Stimulated activated CD8-positive, alpha-beta memory T cell treated with anti-CD3 and anti-CD28 coated beads, Interleukin-12 subunit alpha, Interleukin-12 subunit beta, amount 100 ng/mL, for 1 hour (primary cell): ENCODE measurements around the gene FCRLB.
A peak's percentile ranks its signal among the peaks of the same experiment; 100 is the strongest.
"Not testable (repeated sequence)": the region's sequence is repeated elsewhere in the genome, so short reads cannot be mapped to it uniquely, and the experiment has no call there.

Experiments
- DNase-seq: peaks from one replicate; pipeline ENCODE4 v3.0.0-alpha.2; 2020; ENCODE audit warnings: low read depth

FCRLB gene

GRCh38 chr1:161740921-161741320, 19.6 kb downstream of the FCRLB start:
- no peak for DNase-seq

DNA sequence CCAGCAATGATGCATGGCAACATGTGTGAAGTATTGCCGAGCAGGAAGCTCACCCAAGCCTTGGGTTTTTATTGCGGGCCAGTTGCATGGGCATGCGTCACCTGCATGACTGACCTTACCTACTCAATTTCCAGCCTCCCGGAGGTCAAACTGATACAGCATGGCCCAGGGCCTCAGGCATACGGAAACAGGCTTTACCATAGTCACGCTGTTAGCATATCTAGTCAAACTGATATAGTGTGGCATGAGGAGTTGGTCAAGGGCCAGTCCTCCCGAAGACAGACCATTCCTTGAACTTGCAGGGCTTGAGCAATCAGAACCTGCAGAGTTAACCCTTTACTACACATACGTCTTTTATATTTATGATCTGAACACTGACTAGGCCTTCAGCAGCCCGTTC, 21.9 kb downstream of the FCRLB start:
- no peak for DNase-seq

DNA sequence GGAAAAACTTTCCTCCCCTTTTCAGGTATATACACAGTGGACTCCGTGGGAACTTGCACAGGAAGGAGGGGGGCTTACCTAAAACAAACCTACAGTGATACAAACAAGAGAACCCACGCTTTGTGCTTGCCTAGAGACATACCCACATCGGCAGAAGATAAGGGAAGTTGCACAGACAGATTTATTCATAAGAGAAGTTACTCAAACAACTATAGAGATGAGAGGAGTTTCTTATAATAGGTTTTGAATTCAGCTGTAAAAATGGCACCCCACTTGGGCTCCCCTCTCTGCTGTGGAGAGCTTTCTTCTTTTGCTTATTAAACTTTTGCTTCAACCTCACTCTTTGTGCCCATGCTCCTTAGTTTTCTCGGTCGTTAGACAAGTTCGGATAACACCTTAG, 26.5 kb downstream of the FCRLB start:
- DNase-seq = no peak

DNA sequence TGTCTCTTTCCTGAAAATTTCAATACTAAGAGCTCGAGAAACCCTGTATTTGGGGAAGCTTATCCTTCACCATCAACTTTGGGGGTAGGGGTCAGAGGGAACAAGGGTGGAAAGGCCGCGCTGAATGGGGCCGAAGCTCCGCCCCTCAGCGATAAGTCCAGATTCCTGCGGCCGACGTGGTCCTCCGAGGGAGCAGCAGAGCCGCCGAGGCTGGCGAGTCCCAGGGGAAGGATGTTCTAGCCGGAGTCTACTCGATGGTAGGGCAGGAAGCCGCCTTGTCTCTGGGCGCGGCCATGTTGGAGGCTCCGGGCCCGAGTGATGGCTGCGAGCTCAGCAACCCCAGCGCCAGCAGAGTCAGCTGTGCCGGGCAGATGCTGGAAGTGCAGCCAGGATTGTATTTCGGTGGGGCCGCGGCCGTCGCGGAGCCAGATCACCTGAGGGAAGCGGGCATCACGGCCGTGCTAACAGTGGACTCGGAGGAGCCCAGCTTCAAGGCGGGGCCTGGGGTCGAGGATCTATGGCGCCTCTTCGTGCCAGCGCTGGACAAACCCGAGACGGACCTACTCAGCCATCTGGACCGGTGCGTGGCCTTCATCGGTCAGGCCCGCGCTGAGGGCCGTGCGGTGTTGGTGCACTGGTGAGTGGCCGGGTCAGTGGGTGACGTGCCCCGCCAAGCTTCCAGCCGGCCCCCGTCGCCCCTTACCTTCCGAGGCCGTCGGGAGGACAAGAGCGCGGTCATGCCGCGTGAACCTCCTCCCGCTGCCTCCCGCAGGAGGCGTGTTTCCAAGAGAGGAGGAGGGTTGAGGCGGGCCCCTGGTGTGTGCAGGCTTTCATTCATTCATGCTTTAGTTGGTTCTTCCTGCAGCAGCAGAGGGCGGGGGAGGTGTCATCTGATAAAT, 28.4 kb downstream of the FCRLB start, which contains the start of gene DUSP12:
DUSP12 (plus strand) TSS at position 278 of the 899 bp plus-strand sequence; CDS start at position 294, 16 bp downstream.
- peak; percentile 72 for DNase-seq

DNA sequence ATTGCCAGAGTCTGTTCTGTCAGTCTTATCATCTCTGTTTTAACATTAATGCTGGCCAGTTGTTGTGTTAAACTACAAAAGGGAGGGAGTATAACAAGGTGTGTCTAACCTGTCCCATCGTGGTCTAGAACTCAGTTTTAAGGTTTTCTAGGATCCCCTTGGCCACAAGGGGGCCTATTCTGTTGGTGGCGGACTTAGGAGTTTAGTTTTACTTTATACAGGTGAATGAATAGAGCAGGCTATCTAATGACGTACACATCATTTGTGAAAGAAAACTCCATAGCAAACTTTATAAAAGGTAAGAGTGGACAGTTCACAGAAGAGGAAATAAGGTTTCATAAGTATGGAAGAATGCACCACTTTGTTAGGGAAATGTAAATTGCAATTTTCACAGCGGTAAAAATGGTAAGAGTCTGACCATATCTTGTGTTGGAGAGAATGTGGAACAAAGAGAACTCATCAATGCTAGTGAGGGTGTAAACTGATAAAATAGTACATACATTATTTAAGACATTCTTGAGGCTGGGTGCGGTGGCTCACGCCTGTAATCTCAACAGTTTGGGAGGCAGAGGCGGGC, 42.3 kb downstream of the FCRLB start:
- no peak for DNase-seq

- DNase-seq = peak; percentile 67
Measured at GRCh38 chr1:161766102-161766981, 45.0 kb downstream of the FCRLB start, which contains the start of gene ATF6. TSS of gene ATF6 (plus strand) at chr1:161766320. CDS start at chr1:161766361, 41 bp downstream.

DNA sequence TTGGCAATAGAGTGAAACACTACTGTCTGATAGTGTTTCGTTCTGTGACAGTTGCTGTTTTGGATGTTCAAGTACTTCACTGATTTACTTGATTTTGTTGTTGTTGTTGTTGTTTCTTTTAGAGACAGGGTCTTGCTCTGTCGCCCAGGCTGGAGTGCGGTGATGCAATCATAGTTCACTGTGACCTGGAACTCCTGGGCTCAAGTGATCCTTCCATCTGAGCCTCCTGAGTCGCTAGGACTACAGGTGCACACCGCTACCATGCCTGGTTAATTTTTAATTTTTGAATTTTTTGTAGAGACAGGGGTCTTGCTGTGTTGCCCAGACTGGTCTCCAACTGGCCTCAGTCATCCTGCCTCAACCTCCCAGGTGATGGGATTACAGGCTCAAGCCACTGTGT, 47.1 kb downstream of the FCRLB start:
- no peak for DNase-seq

- no peak for DNase-seq
Measured at GRCh38 chr1:161768986-161769672, 47.8 kb downstream of the FCRLB start.

GRCh38 chr1:161769673-161770045, 48.3 kb downstream of the FCRLB start:
- not testable (repeated sequence) for DNase-seq

DNA sequence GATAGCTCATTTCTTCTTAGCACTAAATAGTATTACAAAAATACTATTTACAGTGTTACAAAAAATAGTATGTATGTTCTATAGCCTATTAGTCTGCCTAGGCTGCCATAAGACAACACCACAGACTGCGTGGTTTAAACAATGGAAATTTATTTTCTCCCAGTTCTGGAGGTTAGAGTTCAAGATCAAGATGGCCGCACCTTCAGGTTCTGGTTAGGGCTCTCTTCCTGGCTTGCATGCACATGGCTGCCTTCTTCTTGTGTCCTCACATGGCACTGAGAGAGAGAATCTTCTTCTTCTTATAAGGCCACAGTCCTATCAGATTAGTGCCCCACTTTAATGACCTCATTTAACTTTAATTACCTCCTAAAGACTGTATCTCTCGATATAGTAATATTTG, 48.9 kb downstream of the FCRLB start:
- DNase-seq = no peak

DNA sequence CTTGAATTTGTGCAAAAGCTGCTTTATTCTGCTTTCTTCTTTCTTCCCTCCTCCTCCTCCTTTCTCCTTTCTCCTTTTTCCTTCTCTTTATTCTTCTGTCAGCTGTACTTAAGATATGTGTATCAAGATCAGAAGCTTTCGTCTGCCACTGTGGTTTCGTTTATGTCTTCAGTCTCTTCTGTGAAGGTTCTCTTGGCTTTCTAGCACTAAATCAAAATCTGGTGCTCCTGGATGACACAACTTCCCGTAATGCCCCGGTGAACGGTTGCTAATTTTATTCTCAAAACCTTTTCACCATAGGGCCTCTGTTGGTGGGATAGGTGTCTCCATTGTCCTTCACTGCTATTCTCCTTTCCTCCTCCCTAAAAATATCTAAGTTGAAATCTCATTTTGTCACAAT, 49.8 kb downstream of the FCRLB start:
- no peak for DNase-seq

- DNase-seq = no peak
Measured at GRCh38 chr1:161771973-161772372, 50.6 kb downstream of the FCRLB start.

DNA sequence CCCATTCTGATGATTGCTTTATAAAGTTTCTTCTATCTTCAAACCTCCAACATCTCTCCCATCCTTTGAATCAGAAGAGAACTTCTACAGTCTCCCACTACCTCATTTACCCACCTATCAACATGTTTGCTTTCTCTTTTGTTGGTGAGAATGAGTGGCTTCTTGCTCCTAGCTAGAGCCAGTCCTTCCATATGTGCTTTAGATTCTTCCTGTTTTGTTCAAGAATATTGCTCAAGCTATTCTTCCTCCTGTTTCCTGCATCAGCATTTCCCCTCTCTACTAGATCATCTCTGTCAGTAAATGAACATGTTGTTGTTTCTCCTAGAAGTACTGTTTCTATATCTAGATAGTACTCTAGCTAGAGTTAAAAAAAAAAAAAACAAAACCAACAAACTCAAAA, 51.1 kb downstream of the FCRLB start:
- DNase-seq = no peak

DNA sequence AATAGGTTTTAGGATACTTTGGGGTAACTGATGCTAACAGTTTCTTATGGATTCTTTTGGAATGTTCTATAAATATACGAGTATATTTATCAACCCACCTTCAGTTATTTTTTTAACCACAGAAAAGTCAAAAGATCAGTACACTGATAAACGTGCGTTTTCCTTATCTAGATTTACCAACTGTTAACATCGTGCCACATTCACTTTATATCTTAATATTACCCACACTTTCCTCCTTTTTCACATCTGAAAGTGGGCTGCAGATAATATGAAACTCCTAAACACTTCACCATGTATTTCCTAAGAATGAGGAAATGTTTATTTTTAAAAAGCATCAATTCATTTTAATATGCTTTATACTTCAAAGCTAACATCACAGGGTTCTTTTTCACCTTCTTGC, 52.4 kb downstream of the FCRLB start:
- DNase-seq = no peak

GRCh38 chr1:161777261-161777660, 55.9 kb downstream of the FCRLB start:
- DNase-seq = no peak
